ENCODE data around the gene PLTP.

DNA sequence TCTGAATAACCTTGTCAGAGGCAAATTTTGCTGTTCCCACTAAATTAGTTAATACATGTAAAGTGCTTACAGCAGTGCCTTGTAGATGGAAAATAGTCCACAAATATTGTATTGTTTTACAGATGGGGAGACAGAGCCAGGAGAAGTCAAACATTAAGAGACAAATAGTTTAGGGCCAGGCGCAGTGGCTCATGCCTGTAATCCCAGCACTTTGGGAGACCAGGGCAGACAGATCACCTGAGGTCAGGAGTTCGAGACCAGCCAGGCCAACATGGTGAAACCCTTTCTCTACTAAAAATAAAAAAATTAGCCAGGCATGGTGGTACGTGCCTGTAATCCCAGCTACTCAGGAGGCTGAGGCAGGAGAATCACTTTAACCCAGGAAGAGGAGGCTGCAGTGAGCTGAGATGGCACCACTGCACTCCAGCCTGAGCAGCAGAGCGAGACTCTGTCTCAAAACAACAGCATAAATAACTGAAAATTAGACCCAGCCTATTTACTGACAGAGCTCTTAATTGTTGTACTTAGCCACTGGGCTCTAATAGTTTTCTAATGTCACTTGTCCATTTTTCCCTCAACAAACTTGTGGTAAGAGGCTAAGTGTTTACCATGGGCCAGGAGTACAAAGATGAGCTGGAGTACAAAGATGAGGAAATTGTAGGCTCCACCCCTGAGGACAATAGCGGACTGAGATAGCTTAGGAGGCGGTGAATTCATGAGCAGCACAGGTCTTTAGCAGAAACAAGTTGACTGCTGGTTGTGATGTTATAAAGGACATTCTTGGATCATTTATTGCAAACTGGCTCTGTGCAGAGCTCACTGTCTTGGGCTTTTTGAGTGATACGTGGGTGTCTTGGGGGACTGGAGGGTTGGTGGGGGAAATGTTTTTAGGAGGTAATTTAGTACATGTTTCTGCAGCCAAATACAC is 48.1 kb downstream of the PLTP start:
- TF ChIP-seq, protein P1, sequence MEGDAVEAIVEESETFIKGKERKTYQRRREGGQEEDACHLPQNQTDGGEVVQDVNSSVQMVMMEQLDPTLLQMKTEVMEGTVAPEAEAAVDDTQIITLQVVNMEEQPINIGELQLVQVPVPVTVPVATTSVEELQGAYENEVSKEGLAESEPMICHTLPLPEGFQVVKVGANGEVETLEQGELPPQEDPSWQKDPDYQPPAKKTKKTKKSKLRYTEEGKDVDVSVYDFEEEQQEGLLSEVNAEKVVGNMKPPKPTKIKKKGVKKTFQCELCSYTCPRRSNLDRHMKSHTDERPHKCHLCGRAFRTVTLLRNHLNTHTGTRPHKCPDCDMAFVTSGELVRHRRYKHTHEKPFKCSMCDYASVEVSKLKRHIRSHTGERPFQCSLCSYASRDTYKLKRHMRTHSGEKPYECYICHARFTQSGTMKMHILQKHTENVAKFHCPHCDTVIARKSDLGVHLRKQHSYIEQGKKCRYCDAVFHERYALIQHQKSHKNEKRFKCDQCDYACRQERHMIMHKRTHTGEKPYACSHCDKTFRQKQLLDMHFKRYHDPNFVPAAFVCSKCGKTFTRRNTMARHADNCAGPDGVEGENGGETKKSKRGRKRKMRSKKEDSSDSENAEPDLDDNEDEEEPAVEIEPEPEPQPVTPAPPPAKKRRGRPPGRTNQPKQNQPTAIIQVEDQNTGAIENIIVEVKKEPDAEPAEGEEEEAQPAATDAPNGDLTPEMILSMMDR (IDR thresholded peaks at IDR 0.05) = no peak
- TF ChIP-seq POLR2A (IDR thresholded peaks at IDR 0.05) = no peak

Measured in testis (tissue), 2 donors.